ENCODE results near the gene ANKRD42. TPM values are rescaled to one million over a fixed set of nuclear protein-coding genes. Genes with fewer than 3 reads are reported as not detected.

ANKRD42 gene
- total and polyA plus RNA-seq, 9 of the 15 experiments (the other 6 are each of a cell fraction or from before 2014, with no cell fraction given): 2.8 to 9.1 (median 6.1) TPM

- TF ChIP-seq, protein P1, sequence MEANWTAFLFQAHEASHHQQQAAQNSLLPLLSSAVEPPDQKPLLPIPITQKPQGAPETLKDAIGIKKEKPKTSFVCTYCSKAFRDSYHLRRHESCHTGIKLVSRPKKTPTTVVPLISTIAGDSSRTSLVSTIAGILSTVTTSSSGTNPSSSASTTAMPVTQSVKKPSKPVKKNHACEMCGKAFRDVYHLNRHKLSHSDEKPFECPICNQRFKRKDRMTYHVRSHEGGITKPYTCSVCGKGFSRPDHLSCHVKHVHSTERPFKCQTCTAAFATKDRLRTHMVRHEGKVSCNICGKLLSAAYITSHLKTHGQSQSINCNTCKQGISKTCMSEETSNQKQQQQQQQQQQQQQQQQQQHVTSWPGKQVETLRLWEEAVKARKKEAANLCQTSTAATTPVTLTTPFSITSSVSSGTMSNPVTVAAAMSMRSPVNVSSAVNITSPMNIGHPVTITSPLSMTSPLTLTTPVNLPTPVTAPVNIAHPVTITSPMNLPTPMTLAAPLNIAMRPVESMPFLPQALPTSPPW (CRISPR knock-in tag; IDR thresholded peaks at IDR 0.05): peak; percentile 94
- no peak for TF ChIP-seq ELK1 (CRISPR knock-in tag; IDR thresholded peaks at IDR 0.05)
- no peak for TF ChIP-seq BCOR (IDR thresholded peaks at IDR 0.05)
- no peak for TF ChIP-seq SMARCE1 (IDR thresholded peaks at IDR 0.05)
- no peak for TF ChIP-seq CHCHD3 (CRISPR knock-in tag; IDR thresholded peaks at IDR 0.05)
- TF ChIP-seq TGIF2 (CRISPR knock-in tag; IDR thresholded peaks at IDR 0.05): no peak
- TF ChIP-seq, protein P2, sequence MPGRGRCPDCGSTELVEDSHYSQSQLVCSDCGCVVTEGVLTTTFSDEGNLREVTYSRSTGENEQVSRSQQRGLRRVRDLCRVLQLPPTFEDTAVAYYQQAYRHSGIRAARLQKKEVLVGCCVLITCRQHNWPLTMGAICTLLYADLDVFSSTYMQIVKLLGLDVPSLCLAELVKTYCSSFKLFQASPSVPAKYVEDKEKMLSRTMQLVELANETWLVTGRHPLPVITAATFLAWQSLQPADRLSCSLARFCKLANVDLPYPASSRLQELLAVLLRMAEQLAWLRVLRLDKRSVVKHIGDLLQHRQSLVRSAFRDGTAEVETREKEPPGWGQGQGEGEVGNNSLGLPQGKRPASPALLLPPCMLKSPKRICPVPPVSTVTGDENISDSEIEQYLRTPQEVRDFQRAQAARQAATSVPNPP (IDR thresholded peaks at IDR 0.05; ENCODE audit: borderline replicate concordance, insufficient read depth, insufficient read length): no peak
- TF ChIP-seq, protein P3, sequence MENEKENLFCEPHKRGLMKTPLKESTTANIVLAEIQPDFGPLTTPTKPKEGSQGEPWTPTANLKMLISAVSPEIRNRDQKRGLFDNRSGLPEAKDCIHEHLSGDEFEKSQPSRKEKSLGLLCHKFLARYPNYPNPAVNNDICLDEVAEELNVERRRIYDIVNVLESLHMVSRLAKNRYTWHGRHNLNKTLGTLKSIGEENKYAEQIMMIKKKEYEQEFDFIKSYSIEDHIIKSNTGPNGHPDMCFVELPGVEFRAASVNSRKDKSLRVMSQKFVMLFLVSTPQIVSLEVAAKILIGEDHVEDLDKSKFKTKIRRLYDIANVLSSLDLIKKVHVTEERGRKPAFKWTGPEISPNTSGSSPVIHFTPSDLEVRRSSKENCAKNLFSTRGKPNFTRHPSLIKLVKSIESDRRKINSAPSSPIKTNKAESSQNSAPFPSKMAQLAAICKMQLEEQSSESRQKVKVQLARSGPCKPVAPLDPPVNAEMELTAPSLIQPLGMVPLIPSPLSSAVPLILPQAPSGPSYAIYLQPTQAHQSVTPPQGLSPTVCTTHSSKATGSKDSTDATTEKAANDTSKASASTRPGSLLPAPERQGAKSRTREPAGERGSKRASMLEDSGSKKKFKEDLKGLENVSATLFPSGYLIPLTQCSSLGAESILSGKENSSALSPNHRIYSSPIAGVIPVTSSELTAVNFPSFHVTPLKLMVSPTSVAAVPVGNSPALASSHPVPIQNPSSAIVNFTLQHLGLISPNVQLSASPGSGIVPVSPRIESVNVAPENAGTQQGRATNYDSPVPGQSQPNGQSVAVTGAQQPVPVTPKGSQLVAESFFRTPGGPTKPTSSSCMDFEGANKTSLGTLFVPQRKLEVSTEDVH (IDR thresholded peaks at IDR 0.05; ENCODE audit: low read depth, partially characterized antibody): no peak
- peak; percentile 54; the same call in 1 of the 2 replicates for TF ChIP-seq SPI1 (IDR thresholded peaks at IDR 0.05; ENCODE audit: borderline replicate concordance, low read depth, low read length)
- no peak for TF ChIP-seq CBFA2T3 (IDR thresholded peaks at IDR 0.05)
- no peak for TF ChIP-seq ZNF212 (CRISPR knock-in tag; IDR thresholded peaks at IDR 0.05)
- no peak for TF ChIP-seq CUX1 (CRISPR knock-in tag; IDR thresholded peaks at IDR 0.05)
- 0 out of 4 replicates have a peak, but pooled peaks of 1 of the 2 experiments have one; percentile 32 for TF ChIP-seq RCOR1 (IDR thresholded peaks at IDR 0.05; ENCODE audit: borderline replicate concordance in 1 of 2, low read depth in 2 of 2, low read length in 2 of 2)
- no peak for TF ChIP-seq POLR2H (tag; IDR thresholded peaks at IDR 0.05; ENCODE audit: low read depth)
- TF ChIP-seq XRCC5 (IDR thresholded peaks at IDR 0.05; ENCODE audit: low read depth, low read length): peak; percentile 88
Observed at GRCh38 chr11:83156144-83156995, 37.1 kb upstream of the ANKRD42 start (continued).
